Activated naive CD4-positive, alpha-beta T cell treated with anti-CD3 and anti-CD28 coated beads, Interleukin-2, amount 50 U/mL, for 72 hours (primary cell): ENCODE results near the gene CALN1. TPM values are rescaled to one million over a fixed set of nuclear protein-coding genes. Genes with fewer than 3 reads are reported as not detected.

Source experiments
- ATAC-seq, 2 donors: fragments of 150-1000 bp; cut with Tn5 transposase; 2 replicates each; pipeline ENCODE4 v1.10.0; 2021; ENCODE audit warnings: mild to moderate bottlenecking in 2 of 2, moderate library complexity in 2 of 2
- DNase-seq, 2 donors: peaks; one replicate each; pipeline ENCODE4 v3.0.0; 2021 to 2022; ENCODE audit warnings: low spot score in 2 of 2
- H3K27ac Mint-ChIP-seq, 2 donors: one replicate each; pipeline ENCODE4 v1.8.0; 2022; ENCODE audit warnings: mild to moderate bottlenecking in 2 of 2, mixed read lengths in 2 of 2
- H3K36me3 Mint-ChIP-seq, 2 donors: one replicate each; pipeline ENCODE4 v1.8.0; 2022; ENCODE audit warnings: mixed read lengths in 2 of 2
- H3K9me3 Mint-ChIP-seq, 2 donors: one replicate each; pipeline ENCODE4 v1.8.0; 2022; ENCODE audit warnings: mixed read lengths in 2 of 2
- total RNA-seq, 2 donors: library from RNA; stranded (reverse); gene quantifications; one replicate each; pipeline ENCODE4 v1.2.3, GENCODE V29; 2022

Gene CALN1
- total RNA-seq, 2 donors from 2014 or later, result not detected

DNA sequence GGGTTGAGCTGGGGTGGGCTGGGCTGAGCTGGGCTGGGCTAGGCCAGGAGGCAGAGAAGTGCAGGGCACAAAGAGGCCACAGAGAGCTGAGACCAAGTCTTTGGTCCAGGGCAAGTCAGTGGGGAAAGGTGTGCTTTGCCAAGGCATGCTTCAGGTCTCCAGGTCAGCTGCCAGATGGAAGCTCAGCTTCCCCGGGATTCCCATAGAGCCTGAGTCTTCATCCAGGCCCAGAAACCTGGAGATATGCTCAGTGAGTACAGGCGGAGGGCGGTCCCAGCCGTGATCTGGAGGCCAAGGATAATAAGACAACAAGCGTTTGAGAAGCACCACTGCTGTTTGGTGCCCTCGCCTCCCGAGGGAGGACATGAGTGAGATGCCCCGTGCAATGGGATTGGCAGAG is 4.7 kb upstream of the CALN1 start:
- DNase-seq (no peak), ATAC-seq (no peak)
- Mint-ChIP-seq H3K9me3 (peaks cover 7 to 8% of the 10 kb centered on the region in 2 donors), H3K36me3 (no peaks in the 10 kb centered on the region), H3K27ac (no peak overlapping the region)

DNA sequence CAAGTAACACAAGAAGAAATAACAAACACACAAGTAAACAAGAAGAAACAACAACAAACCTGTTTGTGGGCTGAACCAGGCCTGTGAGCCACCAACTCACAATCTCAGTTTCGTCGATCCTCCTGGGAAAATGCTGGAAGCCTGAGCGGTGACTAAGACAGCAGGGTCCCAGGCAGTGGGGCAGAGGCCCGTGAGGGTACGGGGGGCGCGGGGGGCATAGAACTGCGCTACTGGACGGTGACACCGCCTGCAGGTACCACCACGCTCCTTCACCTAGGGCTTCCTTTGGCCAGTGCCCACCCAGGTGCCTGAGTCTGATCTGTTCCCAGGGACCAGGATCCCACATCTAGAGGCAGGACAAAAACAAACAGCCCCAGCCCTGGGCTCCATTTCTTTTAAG is 3.4 kb upstream of the CALN1 start:
- peaks cover 3 to 5% of the 10 kb centered on the region in 2 donors for H3K9me3 Mint-ChIP-seq
- no peak overlapping the region for H3K27ac Mint-ChIP-seq
- no peaks in the 10 kb centered on the region for H3K36me3 Mint-ChIP-seq
- no peak for ATAC-seq
- no peak for DNase-seq

GRCh38 chr7:72413886-72414285 is 1.7 kb upstream of the CALN1 start:
- H3K9me3 Mint-ChIP-seq, result no peaks in the 10 kb centered on the region
- no peak for DNase-seq
- ATAC-seq, result no peak

GRCh38 chr7:72413290-72413689 is 1.2 kb upstream of the CALN1 start:
- Mint-ChIP-seq H3K36me3 (no peaks in the 10 kb centered on the region), H3K27ac (no peak overlapping the region), H3K9me3 (no peaks in the 10 kb centered on the region)
- DNase-seq (no peak), ATAC-seq (no peak)

More at GRCh38 chr7:72413886-72414285, 1.7 kb upstream of the CALN1 start:
- H3K36me3 Mint-ChIP-seq, result no peaks in the 10 kb centered on the region
- H3K27ac Mint-ChIP-seq, result no peak overlapping the region

DNA sequence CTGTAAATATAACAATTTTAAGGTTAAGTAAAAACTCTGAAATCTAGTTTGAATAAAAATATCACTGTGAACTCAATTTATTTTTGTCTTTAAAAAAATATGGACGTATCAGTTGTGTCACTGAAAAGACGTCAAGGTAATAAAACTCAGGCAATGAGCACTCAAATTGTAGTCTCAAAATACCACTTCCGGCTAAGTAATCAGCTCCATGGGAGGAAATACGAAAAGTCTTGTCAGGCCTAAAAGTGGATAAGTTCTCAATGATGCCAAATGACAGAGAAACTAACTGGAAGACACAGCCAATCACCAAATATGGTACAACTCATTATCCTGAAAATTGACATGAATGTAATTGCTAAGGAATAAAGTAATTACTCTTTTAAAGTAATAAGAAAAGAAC is 719 bp downstream of the CALN1 start:
- H3K27ac Mint-ChIP-seq, result no peak overlapping the region
- H3K36me3 Mint-ChIP-seq, result peaks cover 0 to 5% of the 10 kb centered on the region in 2 donors
- ATAC-seq, result no peak
- DNase-seq, result no peak
- peaks cover 4 to 6% of the 10 kb centered on the region in 2 donors for H3K9me3 Mint-ChIP-seq

DNA sequence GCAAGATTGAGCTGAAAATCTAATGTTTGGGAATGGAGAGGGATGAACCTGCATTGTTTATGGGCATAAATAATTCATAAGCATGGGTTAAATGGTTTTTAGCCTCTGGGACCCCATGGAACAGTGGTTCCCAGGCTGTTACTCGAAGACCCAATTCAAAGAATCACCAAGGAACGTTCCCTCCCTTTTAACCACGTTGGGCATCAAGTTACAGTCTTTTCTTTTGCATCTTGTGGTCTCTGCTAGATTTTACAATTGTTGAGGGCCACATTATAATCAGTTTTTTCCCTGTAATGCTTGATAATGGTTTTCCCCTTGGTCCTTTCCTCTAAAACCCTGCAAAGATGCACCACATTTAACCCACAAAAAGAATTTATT is 2.5 kb downstream of the CALN1 start:
- peaks cover 9 to 12% of the 10 kb centered on the region in 2 donors for H3K9me3 Mint-ChIP-seq
- no peak for ATAC-seq
- H3K36me3 Mint-ChIP-seq, result peaks cover 0 to 5% of the 10 kb centered on the region in 2 donors
- no peak overlapping the region for H3K27ac Mint-ChIP-seq
- no peak for DNase-seq

GRCh38 chr7:72408966-72409637 is 3.0 kb downstream of the CALN1 start:
- ATAC-seq, result no peak
- H3K9me3 Mint-ChIP-seq, result peaks cover 9 to 12% of the 10 kb centered on the region in 2 donors

DNA sequence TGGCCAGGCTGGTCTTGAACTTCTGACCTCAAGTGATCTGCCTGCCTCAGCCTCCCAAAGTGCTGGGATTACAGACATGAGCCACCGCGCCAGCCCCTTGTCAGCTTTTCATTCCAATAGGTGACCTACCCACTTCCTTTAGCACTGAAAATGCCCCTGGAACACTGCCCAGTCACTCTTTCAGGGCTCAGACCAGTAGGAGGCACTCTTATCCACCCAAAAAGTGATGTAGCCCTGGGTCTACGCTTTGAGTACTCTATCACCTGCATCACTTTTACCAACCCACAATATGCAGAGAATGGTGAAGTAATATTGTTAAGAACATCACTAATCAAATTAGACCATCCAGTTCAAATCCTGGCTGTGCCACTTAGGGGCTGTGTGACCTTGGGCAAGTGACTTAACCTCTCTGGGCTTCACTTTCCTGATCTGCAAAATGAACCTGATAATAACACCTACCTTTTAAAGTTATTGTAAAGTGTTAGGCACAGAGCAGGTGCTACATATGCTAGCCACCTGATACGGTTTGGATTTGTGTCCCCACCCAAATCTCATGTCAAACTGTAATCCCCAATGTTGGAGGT is 5.2 kb downstream of the CALN1 start:
- ATAC-seq, result no peak

More at GRCh38 chr7:72408966-72409637, 3.0 kb downstream of the CALN1 start:
- H3K36me3 Mint-ChIP-seq, result peaks cover 0 to 5% of the 10 kb centered on the region in 2 donors
- no peak overlapping the region for H3K27ac Mint-ChIP-seq
- DNase-seq, result no peak

DNA sequence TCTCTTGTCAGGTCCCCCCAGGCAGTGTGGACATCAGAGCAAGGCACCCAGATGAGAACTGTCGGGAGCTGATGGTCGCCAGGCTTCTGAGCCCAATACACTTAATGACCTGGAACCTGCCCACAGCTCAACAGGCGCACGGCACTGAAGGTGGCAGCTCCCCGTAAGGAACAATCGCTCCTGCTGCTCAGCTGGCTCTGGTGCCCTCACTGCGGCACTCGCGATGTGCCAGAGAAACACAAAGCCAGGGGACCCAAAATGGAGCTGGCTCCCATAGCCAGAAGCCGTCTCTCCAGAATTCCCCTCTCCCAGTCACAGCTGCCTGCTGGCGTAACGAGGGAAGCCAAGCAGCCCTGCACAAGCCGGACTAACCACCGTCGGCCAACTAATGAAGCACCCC is 6.3 kb downstream of the CALN1 start:
- Mint-ChIP-seq H3K36me3 (peaks cover 7 to 14% of the 10 kb centered on the region in 2 donors), H3K9me3 (peaks cover 9 to 12% of the 10 kb centered on the region in 2 donors), H3K27ac (no peak overlapping the region)
- DNase-seq (no peak), ATAC-seq (peak in 1 of 2 donors; percentile 3)

More for the DNA sequence above, 5.2 kb downstream of the CALN1 start:
- DNase-seq, result no peak
- peaks cover 5 to 12% of the 10 kb centered on the region in 2 donors for H3K36me3 Mint-ChIP-seq
- no peak overlapping the region for H3K27ac Mint-ChIP-seq
- peaks cover 9 to 12% of the 10 kb centered on the region in 2 donors for H3K9me3 Mint-ChIP-seq

DNA sequence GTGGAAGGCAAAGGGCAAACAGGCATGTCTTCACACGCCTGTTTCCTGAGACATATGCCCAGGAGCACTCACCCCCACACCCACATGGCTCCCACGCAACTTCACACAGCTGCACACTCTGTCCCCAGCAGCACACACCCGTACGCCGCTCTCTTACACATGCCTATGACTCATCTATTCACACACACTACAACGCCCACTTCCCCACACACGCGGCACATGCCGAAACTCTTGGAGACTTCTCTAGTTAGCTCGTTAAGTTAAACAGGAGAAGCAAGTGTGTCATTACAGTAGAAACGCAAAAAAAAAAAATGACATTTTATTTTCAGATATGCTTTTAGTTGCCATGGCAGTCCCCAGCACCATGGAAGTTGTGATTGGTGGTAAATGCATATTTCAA is 6.7 kb downstream of the CALN1 start:
- H3K9me3 Mint-ChIP-seq, result peaks cover 9 to 12% of the 10 kb centered on the region in 2 donors
- ATAC-seq (peak; percentile 34 to 67), DNase-seq (no peak)
- H3K36me3 Mint-ChIP-seq, result peaks cover 7 to 14% of the 10 kb centered on the region in 2 donors
- no peak overlapping the region for H3K27ac Mint-ChIP-seq

DNA sequence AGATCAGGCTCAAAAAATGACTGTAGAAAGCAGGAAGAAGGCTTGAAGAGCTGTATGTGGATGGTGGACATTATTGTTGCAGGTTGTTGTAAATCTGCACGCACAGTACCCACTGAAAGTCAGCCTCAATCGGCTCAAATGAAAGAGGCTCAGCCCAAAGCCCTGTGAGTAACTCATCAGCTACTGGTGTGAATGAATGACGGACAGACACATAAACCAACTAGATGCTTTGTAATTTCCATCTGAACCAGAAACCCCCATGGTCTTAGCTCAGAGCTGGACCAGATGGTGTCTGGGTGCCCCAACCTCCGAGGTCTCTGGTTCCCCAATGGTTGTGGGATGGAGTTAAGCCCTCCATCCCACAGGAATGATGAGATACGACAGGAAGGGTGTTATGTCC is 7.4 kb downstream of the CALN1 start:
- no peak for ATAC-seq
- H3K36me3 Mint-ChIP-seq, result peaks cover 7 to 14% of the 10 kb centered on the region in 2 donors
- H3K27ac Mint-ChIP-seq, result no peak overlapping the region
- H3K9me3 Mint-ChIP-seq, result peaks cover 9 to 18% of the 10 kb centered on the region in 2 donors
- no peak for DNase-seq

DNA sequence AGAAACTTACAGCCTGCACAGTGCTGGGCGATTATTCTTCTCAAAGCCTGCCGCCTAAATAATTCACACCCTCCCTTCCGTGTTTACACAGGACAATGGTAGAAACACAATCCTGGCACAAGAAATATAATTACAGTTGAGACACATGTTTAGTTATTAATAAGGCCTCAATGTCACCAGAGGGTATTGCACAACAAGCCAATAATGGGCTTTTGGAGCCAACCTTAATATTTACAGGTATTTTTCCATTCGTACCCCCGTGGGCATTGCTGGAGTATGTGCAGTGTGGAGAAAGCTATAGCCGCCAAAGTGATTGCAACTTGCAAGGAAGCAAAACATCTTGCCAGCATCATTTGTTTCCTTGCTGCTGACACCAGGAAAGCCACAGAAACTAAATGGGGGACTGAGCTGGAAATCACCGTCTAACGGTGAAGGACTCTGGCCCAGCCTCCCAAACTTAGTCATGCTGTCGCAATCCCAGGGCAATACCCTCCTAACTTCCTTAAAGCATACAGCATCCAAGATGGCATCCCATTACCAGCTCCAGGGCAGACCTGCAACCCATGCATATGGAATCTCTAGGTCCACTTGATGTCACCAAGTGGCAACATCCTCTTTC is 8.6 kb downstream of the CALN1 start:
- Mint-ChIP-seq H3K36me3 (peaks cover 7 to 14% of the 10 kb centered on the region in 2 donors), H3K9me3 (peaks cover 9 to 18% of the 10 kb centered on the region in 2 donors), H3K27ac (no peak overlapping the region)
- ATAC-seq (no peak), DNase-seq (no peak)

GRCh38 chr7:72394016-72394415 is 18.1 kb downstream of the CALN1 start:
- Mint-ChIP-seq H3K9me3 (peaks cover 0 to 4% of the 10 kb centered on the region in 2 donors), H3K27ac (no peak overlapping the region), H3K36me3 (no peaks in the 10 kb centered on the region)
- no peak for DNase-seq
- no peak for ATAC-seq

DNA sequence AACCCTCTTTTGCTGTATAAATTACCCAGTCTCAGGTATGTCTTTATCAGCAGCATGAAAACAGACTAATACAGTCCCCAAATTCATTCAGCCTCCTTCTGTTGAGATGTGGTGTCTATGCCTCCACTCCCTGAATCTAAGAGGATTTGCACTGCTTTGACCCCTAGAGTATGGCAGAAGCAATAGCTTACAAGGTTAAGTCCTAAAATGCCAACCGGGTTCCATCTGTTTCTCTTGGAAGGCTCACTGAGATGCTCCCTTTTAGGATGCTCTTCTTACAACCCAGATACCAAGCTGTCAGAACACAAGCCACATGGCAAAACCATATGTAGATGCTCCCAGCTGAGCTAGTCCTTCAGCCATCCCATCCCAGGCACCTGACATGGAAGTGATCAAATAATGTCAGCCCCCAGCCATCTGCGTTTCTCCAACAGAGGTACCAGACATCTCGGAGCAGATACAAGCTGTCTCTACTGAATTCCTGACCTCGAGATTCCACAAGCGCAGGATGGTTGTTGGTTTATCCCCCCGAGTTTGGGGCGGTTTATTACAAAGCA is 20.2 kb downstream of the CALN1 start:
- no peak for ATAC-seq
- H3K36me3 Mint-ChIP-seq, result no peaks in the 10 kb centered on the region
- peaks cover 0 to 6% of the 10 kb centered on the region in 2 donors for H3K9me3 Mint-ChIP-seq
- H3K27ac Mint-ChIP-seq, result no peak overlapping the region
- DNase-seq, result no peak

DNA sequence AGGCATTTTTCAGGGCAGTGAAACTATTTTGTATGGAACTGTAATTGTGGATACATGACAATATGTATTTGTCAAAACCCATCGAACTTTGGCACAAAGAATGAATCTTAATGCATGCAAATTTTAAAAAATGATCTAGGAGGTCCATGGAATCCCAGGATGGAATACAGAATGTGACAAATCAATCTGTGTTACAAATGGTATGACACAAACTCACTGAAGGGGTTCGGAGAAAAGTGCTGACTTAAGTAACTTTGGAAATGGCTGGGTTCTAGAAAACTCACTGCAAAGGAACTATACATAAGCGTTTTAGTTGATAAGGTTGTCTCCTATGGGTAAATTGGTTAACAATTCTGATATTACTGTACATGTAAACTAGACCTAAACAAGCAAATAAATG is 26.0 kb downstream of the CALN1 start:
- ATAC-seq, result no peak
- Mint-ChIP-seq H3K9me3 (peaks cover 0 to 10% of the 10 kb centered on the region in 2 donors), H3K27ac (no peak overlapping the region)

GRCh38 chr7:72362246-72362645 is 49.9 kb downstream of the CALN1 start:
- DNase-seq, result no peak
- ATAC-seq, result no peak
- no peak overlapping the region for H3K27ac Mint-ChIP-seq
- H3K36me3 Mint-ChIP-seq, result no peaks in the 10 kb centered on the region
- peaks cover 3% of the 10 kb centered on the region in 2 donors for H3K9me3 Mint-ChIP-seq

More for the DNA sequence above, 26.0 kb downstream of the CALN1 start:
- DNase-seq, result no peak
- no peaks in the 10 kb centered on the region for H3K36me3 Mint-ChIP-seq

GRCh38 chr7:72345208-72345727 is 66.9 kb downstream of the CALN1 start:
- no peaks in the 10 kb centered on the region for H3K36me3 Mint-ChIP-seq
- no peak for ATAC-seq

More at GRCh38 chr7:72345208-72345727, 66.9 kb downstream of the CALN1 start:
- peaks cover 0 to 7% of the 10 kb centered on the region in 2 donors for H3K9me3 Mint-ChIP-seq
- no peak for DNase-seq
- H3K27ac Mint-ChIP-seq, result no peak overlapping the region
